HFFc6 (cell line): Measurements from ENCODE around the gene KIF3A. TPM values are rescaled to one million over a fixed set of nuclear protein-coding genes. Genes with fewer than 3 reads are reported as not detected.

Experiments
- DNase-seq: peaks from one replicate; pipeline ENCODE4 v3.0.0-alpha.2; 2018
- H3K27ac Mint-ChIP-seq: 2 replicates; pipeline ENCODE4 v1.8.0; 2020; ENCODE audit warnings: mild to moderate bottlenecking, mixed read lengths
- H3K27me3 Mint-ChIP-seq: 2 replicates; pipeline ENCODE4 v1.8.0; 2021; ENCODE audit warnings: mild to moderate bottlenecking, moderate library complexity, mixed read lengths; ENCODE audit not compliant: insufficient read depth
- H3K36me3 Mint-ChIP-seq: 2 replicates; pipeline ENCODE4 v1.8.0; 2021; ENCODE audit warnings: low read depth, mixed read lengths
- H3K4me1 Mint-ChIP-seq: 2 replicates; pipeline ENCODE4 v1.8.0; 2020; ENCODE audit warnings: low read depth, mixed read lengths
- H3K4me3 Mint-ChIP-seq: 2 replicates; pipeline ENCODE4 v1.8.0; 2020; ENCODE audit warnings: mild to moderate bottlenecking, moderate library complexity, mixed read lengths
- H3K9me3 Mint-ChIP-seq: 2 replicates; pipeline ENCODE4 v1.8.0; 2020; ENCODE audit warnings: mild to moderate bottlenecking, mixed read lengths
- CTCF ChIP-seq: fragments of 200-600 bp; sonication (generic); IDR thresholded peaks from 2 replicates; pipeline ENCODE4 v1.5.0; 2021; ENCODE audit warnings: antibody characterized with exemption, mild to moderate bottlenecking
- total RNA-seq, 6 experiments: library from RNA; stranded (reverse); fragmentation: NEBNext Ultra II Directional; extraction: Animal tissue kit (Norgen Biotek cat#: 25700); gene quantifications; 2 replicates in 1 of 6; 3 replicates in 5 of 6; pipeline ENCODE4 v1.2.3, GENCODE V29; 2021

The KIF3A gene
- total RNA-seq, 6 experiments from 2014 or later: 12.9 to 15.4 (median 14.9) TPM

- H3K4me3 Mint-ChIP-seq: no peak overlapping the region
- no peaks in the 10 kb centered on the region for H3K9me3 Mint-ChIP-seq
- peaks cover 1% of the 10 kb centered on the region for H3K27me3 Mint-ChIP-seq
- no peak overlapping the region for H3K27ac Mint-ChIP-seq
- DNase-seq: no peak
- TF ChIP-seq CTCF: no peak
- H3K36me3 Mint-ChIP-seq: no peaks in the 10 kb centered on the region
- peaks cover 17% of the 10 kb centered on the region for H3K4me1 Mint-ChIP-seq
Measured at GRCh38 chr5:132684491-132684890, 52.9 kb downstream of the KIF3A start.

DNA sequence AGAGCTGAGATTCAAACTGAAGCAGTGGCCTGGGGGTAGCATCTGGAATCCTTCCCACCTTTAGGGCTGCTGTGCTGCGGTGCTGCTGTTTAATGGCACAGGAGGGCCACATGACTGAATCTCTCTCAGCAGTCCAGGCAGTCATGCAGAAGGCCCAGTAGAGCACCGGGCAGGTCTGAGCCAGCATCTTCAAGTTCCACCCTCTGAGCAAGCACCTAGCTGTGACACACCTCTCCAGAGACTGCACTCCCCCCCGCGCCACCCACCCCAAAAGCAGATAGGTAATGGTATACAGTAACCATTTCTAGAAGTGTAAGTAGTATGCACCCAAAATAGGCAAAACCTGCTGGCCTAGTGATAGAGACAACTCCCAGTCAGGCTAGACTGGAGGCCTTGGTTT lies 55.4 kb downstream of the KIF3A start:
- H3K36me3 Mint-ChIP-seq: no peaks in the 10 kb centered on the region
- TF ChIP-seq CTCF: no peak

DNA sequence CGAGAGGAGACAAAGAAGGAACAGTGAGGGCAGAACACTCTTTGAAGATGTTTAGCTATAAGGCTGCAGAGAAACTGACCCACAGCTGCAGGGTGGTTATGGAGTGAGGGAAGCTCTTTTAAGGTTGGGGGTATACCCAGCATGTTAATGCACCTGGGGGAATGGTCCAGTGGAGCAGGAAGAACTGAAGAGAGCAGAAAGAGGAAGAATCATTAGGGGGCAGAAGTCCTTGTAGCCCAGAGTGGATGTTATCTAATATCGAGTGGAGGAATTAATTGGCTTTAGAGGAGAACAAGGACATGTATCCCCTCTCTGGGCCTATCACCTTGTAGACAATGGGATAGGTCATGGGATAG lies 55.9 kb downstream of the KIF3A start:
- no peak overlapping the region for H3K27ac Mint-ChIP-seq
- H3K27me3 Mint-ChIP-seq: no peaks in the 10 kb centered on the region; the same call in 1 of the 2 replicates
- no peaks in the 10 kb centered on the region for H3K9me3 Mint-ChIP-seq
- peaks cover 26% of the 10 kb centered on the region for H3K4me1 Mint-ChIP-seq
- DNase-seq: no peak
- TF ChIP-seq CTCF: no peak
- no peaks in the 10 kb centered on the region for H3K36me3 Mint-ChIP-seq
- H3K4me3 Mint-ChIP-seq: no peak overlapping the region

More for the DNA sequence above, 55.4 kb downstream of the KIF3A start:
- H3K4me1 Mint-ChIP-seq: peaks cover 21% of the 10 kb centered on the region
- no peaks in the 10 kb centered on the region; the same call in 1 of the 2 replicates for H3K27me3 Mint-ChIP-seq
- no peaks in the 10 kb centered on the region for H3K9me3 Mint-ChIP-seq
- H3K27ac Mint-ChIP-seq: no peak overlapping the region
- H3K4me3 Mint-ChIP-seq: no peak overlapping the region
- DNase-seq: no peak

- DNase-seq: no peak
- H3K4me1 Mint-ChIP-seq: peaks cover 31% of the 10 kb centered on the region
- H3K9me3 Mint-ChIP-seq: no peaks in the 10 kb centered on the region
- TF ChIP-seq CTCF: no peak
- no peaks in the 10 kb centered on the region for H3K36me3 Mint-ChIP-seq
- H3K4me3 Mint-ChIP-seq: no peak overlapping the region
- H3K27ac Mint-ChIP-seq: no peak overlapping the region
- H3K27me3 Mint-ChIP-seq: no peaks in the 10 kb centered on the region; the same call in 1 of the 2 replicates
Measured at GRCh38 chr5:132680780-132681475, 56.4 kb downstream of the KIF3A start.

DNA sequence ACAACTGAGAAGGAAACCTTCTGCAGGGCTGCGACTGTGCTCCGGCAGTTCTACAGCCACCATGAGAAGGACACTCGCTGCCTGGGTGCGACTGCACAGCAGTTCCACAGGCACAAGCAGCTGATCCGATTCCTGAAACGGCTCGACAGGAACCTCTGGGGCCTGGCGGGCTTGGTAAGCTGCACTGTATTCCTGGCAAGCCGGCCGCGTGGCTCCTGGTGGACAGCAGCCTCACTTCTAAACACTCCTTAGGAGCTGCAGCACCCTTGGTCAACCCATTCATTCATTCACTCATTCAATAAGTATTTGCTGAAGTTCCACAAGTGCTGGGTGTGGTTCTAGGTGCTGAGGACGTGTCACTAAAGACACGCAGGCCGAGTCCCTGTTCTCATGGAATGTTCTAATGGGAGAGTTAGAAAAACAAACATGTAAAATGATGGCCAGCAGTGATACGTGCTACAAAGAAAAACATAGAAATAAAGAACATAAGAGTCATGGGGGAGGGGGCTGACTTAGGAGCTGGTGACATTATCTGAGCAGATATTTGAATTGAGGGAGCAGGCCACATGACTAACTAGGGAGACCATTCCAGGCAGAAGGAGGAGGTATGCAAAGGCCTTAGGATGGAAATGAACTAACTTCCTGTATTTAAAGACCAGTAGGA lies 57.5 kb downstream of the KIF3A start:
- Mint-ChIP-seq H3K9me3 (no peaks in the 10 kb centered on the region), H3K4me1 (peaks cover 42% of the 10 kb centered on the region), H3K27me3 (no peaks in the 10 kb centered on the region; the same call in 1 of the 2 replicates), H3K27ac (no peak overlapping the region), H3K4me3 (no peak overlapping the region), H3K36me3 (no peaks in the 10 kb centered on the region)
- no peak for TF ChIP-seq CTCF
- no peak for DNase-seq
